H9 (cell line): ENCODE data around the gene ENPP5. TPM values are rescaled to one million over a fixed set of nuclear protein-coding genes. Genes with fewer than 3 reads are reported as not detected.

ENCODE experiments used
- DNase-seq: peaks from one replicate; pipeline ENCODE4 v3.0.0-alpha.2; 2017
- H2AFZ ChIP-seq: one replicate; pipeline ENCODE4 v1.6.1; 2013; ENCODE audit warnings: mild to moderate bottlenecking, low read length, control low read depth, moderate library complexity
- H2AK5ac ChIP-seq: 2 replicates; pipeline ENCODE4 v1.6.1; 2013; ENCODE audit warnings: low read length, control low read depth, mixed read lengths; ENCODE audit not compliant: insufficient read length
- H2BK120ac ChIP-seq: one replicate; pipeline ENCODE4 v1.6.1; 2013; ENCODE audit warnings: low read depth, mild to moderate bottlenecking, low read length, control low read depth, inconsistent platforms; ENCODE audit not compliant: poor library complexity, severe bottlenecking
- H2BK12ac ChIP-seq: 2 replicates; pipeline ENCODE4 v1.6.1; 2013; ENCODE audit warnings: low read length, control low read depth, mixed read lengths, low read depth; ENCODE audit not compliant: insufficient read length
- H2BK15ac ChIP-seq: 2 replicates; pipeline ENCODE4 v1.6.1; 2013; ENCODE audit warnings: low read depth, low read length, control low read depth
- H2BK20ac ChIP-seq: one replicate; pipeline ENCODE4 v1.6.1; 2013; ENCODE audit warnings: low read depth, mild to moderate bottlenecking, low read length, control low read depth, inconsistent platforms; ENCODE audit not compliant: poor library complexity, severe bottlenecking
- H2BK5ac ChIP-seq: 2 replicates; pipeline ENCODE4 v1.6.1; 2013; ENCODE audit warnings: low read length, control low read depth, mixed read lengths; ENCODE audit not compliant: insufficient read length
- H3K14ac ChIP-seq: 2 replicates; pipeline ENCODE4 v1.6.1; 2013; ENCODE audit warnings: low read length, control low read depth; ENCODE audit not compliant: insufficient read depth
- H3K18ac ChIP-seq: 2 replicates; pipeline ENCODE4 v1.6.1; 2013; ENCODE audit warnings: low read depth, mild to moderate bottlenecking, mixed read lengths, low read length, control low read depth; ENCODE audit not compliant: insufficient read length
- H3K23ac ChIP-seq: 2 replicates; pipeline ENCODE4 v1.6.1; 2013; ENCODE audit warnings: low read length, control low read depth, mixed read lengths, low read depth; ENCODE audit not compliant: insufficient read length
- H3K23me2 ChIP-seq: 2 replicates; pipeline ENCODE4 v1.6.1; 2013; ENCODE audit warnings: low read depth, mild to moderate bottlenecking, mixed read lengths, low read length, control low read depth; ENCODE audit not compliant: insufficient read length, poor library complexity, severe bottlenecking
- H3K27ac ChIP-seq: 2 replicates; pipeline ENCODE4 v1.5.1; 2013; ENCODE audit warnings: low read length, control low read depth, mixed read lengths, low read depth; ENCODE audit not compliant: insufficient read length
- H3K27me3 ChIP-seq: 2 replicates; pipeline ENCODE4 v1.6.1; 2013; ENCODE audit warnings: low read length, control low read depth, inconsistent platforms; ENCODE audit not compliant: insufficient read depth
- H3K4ac ChIP-seq: 2 replicates; pipeline ENCODE4 v1.6.1; 2013; ENCODE audit warnings: low read depth, mild to moderate bottlenecking, control low read depth, inconsistent platforms, low read length, moderate library complexity
- H3K4me1 ChIP-seq: 2 replicates; pipeline ENCODE4 v1.6.1; 2013; ENCODE audit warnings: low read length, control low read depth, inconsistent platforms; ENCODE audit not compliant: insufficient read depth
- H3K4me2 ChIP-seq: 2 replicates; pipeline ENCODE4 v1.6.1; 2013; ENCODE audit warnings: low read length, control low read depth, mixed read lengths; ENCODE audit not compliant: insufficient read length, insufficient read depth
- H3K56ac ChIP-seq: 2 replicates; pipeline ENCODE4 v1.6.1; 2013; ENCODE audit warnings: low read depth, mild to moderate bottlenecking, mixed read lengths, low read length, control low read depth; ENCODE audit not compliant: insufficient read length
- H3K79me1 ChIP-seq: 2 replicates; pipeline ENCODE4 v1.6.1; 2013; ENCODE audit warnings: low read depth, mild to moderate bottlenecking, moderate library complexity, low read length, control low read depth, inconsistent platforms; ENCODE audit not compliant: insufficient read depth, poor library complexity, severe bottlenecking
- H3K79me2 ChIP-seq: 2 replicates; pipeline ENCODE4 v1.6.1; 2013; ENCODE audit warnings: low read length, control low read depth, inconsistent platforms; ENCODE audit not compliant: insufficient read depth
- H3K9ac ChIP-seq: 2 replicates; pipeline ENCODE4 v1.6.1; 2013; ENCODE audit warnings: low read length, control low read depth, mixed read lengths; ENCODE audit not compliant: insufficient read length; ENCODE audit errors: extremely low read depth
- H3K9me3 ChIP-seq: one replicate; pipeline ENCODE4 v1.6.1; 2013; ENCODE audit warnings: low read depth, low read length, inconsistent platforms; ENCODE audit not compliant: control insufficient read depth
- H3T11ph ChIP-seq: one replicate; pipeline ENCODE4 v1.6.1; 2013; ENCODE audit warnings: mild to moderate bottlenecking, low read length, control low read depth, inconsistent platforms
- H4K20me1 ChIP-seq: one replicate; pipeline ENCODE4 v1.6.1; 2013; ENCODE audit not compliant: control insufficient read depth, insufficient read length, insufficient read depth
- H4K5ac ChIP-seq: 2 replicates; pipeline ENCODE4 v1.6.1; 2013; ENCODE audit warnings: low read depth, mild to moderate bottlenecking, mixed read lengths, low read length, control low read depth; ENCODE audit not compliant: insufficient read length
- H4K8ac ChIP-seq: replicated peaks from 2 replicates; pipeline ENCODE4 v1.6.1; 2013; ENCODE audit warnings: low read length, control low read depth, mixed read lengths, low read depth; ENCODE audit not compliant: insufficient read length
- H4K91ac ChIP-seq: 2 replicates; pipeline ENCODE4 v1.6.1; 2013; ENCODE audit warnings: low read depth, mild to moderate bottlenecking, moderate library complexity, mixed read lengths, low read length, control low read depth; ENCODE audit not compliant: insufficient read length
- H3K27ac Mint-ChIP-seq, 3 experiments: 2 replicates in 2 of 3; 3 replicates in 1 of 3; pipeline ENCODE4 v1.8.0; 2020 to 2021; ENCODE audit warnings: mixed read lengths in 3 of 3, mild to moderate bottlenecking in 1 of 3, moderate library complexity in 1 of 3
- H3K27me3 Mint-ChIP-seq: 2 replicates; pipeline ENCODE4 v1.8.0; 2021; ENCODE audit warnings: low read depth, mild to moderate bottlenecking, moderate library complexity, mixed read lengths
- H3K36me3 Mint-ChIP-seq, 3 experiments: 2 replicates in 2 of 3; 3 replicates in 1 of 3; pipeline ENCODE4 v1.8.0; 2020 to 2021; ENCODE audit warnings: low read depth in 3 of 3, mixed read lengths in 3 of 3; ENCODE audit not compliant: insufficient read depth in 1 of 3
- H3K4me1 Mint-ChIP-seq, 2 experiments: 2 replicates each; pipeline ENCODE4 v1.8.0; 2020; ENCODE audit warnings: mixed read lengths in 2 of 2
- H3K4me3 Mint-ChIP-seq, 2 experiments: 2 replicates in 1 of 2; 3 replicates in 1 of 2; pipeline ENCODE4 v1.8.0; 2020 to 2021; ENCODE audit warnings: mild to moderate bottlenecking in 2 of 2, mixed read lengths in 2 of 2, moderate library complexity in 1 of 2
- H3K9me3 Mint-ChIP-seq, 2 experiments: 2 replicates in 1 of 2; 3 replicates in 1 of 2; pipeline ENCODE4 v1.8.0; 2020; ENCODE audit warnings: mild to moderate bottlenecking in 2 of 2, mixed read lengths in 2 of 2, moderate library complexity in 1 of 2
- WGBS: extraction: QIAGEN DNeasy Blood & Tissue Kit; methylation state at CpG from one replicate; pipeline ENCODE4 v1.1.7; 2013; ENCODE audit warnings: missing lambda C conversion rate, low lambda C conversion rate, mixed read lengths; ENCODE audit not compliant: insufficient read length; ENCODE audit errors: extremely low coverage; 5-methylcytosine and 5-hydroxymethylcytosine counted together
- total RNA-seq: library from RNA; stranded (reverse); gene quantifications from 2 replicates; pipeline ENCODE4 v1.2.1, GENCODE V29; 2021
- TF ChIP-seq, protein P1 (sequence below): fragments of 200-600 bp; sonication (generic); conservative IDR thresholded peaks from 3 replicates; pipeline ENCODE4 v1.8.0; 2021; ENCODE audit warnings: antibody characterized with exemption, mild to moderate bottlenecking

Gene ENPP5
- total RNA-seq, 1 experiment from 2014 or later = 4.6 TPM

DNA sequence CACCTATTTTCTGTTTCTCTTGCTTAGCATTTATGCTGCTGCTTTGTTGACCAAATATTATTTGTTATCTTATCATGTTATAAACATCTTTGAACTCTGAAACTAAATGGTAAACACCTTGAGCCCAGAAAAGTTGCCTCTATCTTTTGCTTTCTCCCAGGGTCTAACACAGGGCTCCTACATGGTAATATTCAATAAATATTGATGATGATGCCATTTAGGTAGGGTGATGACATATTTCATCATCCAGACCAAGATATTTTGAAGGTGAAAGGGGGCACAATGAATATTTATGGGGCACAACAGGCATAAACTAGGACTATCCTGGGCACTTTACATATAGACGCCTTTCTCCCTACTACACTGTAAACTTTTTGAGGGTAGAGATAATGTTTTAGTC, 52.6 kb downstream of the ENPP5 start:
- WGBS = no CpG with 5 or more reads among the region's 1 CpG

More for the DNA sequence above, 52.6 kb downstream of the ENPP5 start:
- Histone ChIP-seq H4K91ac (no peak overlapping the region), H2AFZ (no peak overlapping the region), H3K56ac (no peak overlapping the region), H3K79me2 (no peaks in the 10 kb centered on the region), H3K4me2 (no peak overlapping the region), H3K18ac (no peak overlapping the region), H3K9me3 (no peaks in the 10 kb centered on the region), H4K8ac (no peak overlapping the region), H2BK20ac (no peak overlapping the region), H3K27me3 (no peaks in the 10 kb centered on the region), H2AK5ac (no peak overlapping the region), H4K20me1 (no peaks in the 10 kb centered on the region), H3K4ac (no peak overlapping the region), H3K23me2 (no peaks in the 10 kb centered on the region), H2BK15ac (no peak overlapping the region), H3K79me1 (no peaks in the 10 kb centered on the region), H4K5ac (no peak overlapping the region), H3T11ph (no peak overlapping the region), H3K14ac (no peak overlapping the region), H2BK120ac (no peak overlapping the region), H3K4me1 (peaks cover 2% of the 10 kb centered on the region; the same call in 1 of the 2 replicates), H2BK12ac (no peak overlapping the region), H2BK5ac (no peak overlapping the region), H3K23ac (no peak overlapping the region), H3K9ac (no peak overlapping the region), H3K27ac (no peak overlapping the region)
- H3K4me1 Mint-ChIP-seq = peaks cover 7 to 10% of the 10 kb centered on the region in 2 experiments
- peaks cover 16 to 24% (median 23%) of the 10 kb centered on the region in 3 experiments for H3K36me3 Mint-ChIP-seq
- TF ChIP-seq, protein P1, sequence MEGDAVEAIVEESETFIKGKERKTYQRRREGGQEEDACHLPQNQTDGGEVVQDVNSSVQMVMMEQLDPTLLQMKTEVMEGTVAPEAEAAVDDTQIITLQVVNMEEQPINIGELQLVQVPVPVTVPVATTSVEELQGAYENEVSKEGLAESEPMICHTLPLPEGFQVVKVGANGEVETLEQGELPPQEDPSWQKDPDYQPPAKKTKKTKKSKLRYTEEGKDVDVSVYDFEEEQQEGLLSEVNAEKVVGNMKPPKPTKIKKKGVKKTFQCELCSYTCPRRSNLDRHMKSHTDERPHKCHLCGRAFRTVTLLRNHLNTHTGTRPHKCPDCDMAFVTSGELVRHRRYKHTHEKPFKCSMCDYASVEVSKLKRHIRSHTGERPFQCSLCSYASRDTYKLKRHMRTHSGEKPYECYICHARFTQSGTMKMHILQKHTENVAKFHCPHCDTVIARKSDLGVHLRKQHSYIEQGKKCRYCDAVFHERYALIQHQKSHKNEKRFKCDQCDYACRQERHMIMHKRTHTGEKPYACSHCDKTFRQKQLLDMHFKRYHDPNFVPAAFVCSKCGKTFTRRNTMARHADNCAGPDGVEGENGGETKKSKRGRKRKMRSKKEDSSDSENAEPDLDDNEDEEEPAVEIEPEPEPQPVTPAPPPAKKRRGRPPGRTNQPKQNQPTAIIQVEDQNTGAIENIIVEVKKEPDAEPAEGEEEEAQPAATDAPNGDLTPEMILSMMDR = no peak
- H3K9me3 Mint-ChIP-seq = peaks cover 24 to 27% of the 10 kb centered on the region in 2 experiments
- no peak for DNase-seq
- peaks cover 2% of the 10 kb centered on the region for H3K27me3 Mint-ChIP-seq
- no peak overlapping the region for H3K27ac Mint-ChIP-seq
- H3K4me3 Mint-ChIP-seq = no peak overlapping the region
